ENCODE measurements around the gene WDR72.
"Not testable (repeated sequence)": the region's sequence is repeated elsewhere in the genome, so short reads cannot be mapped to it uniquely, and the experiment has no call there.

Gene WDR72

GRCh38 chr15:53694476-53694874 is 65.0 kb downstream of the WDR72 start:
- TF ChIP-seq POLR2A (IDR thresholded peaks at IDR 0.05; ENCODE audit: low read depth, low read length) = no peak
- TF ChIP-seq TAF1 (IDR thresholded peaks at IDR 0.05; ENCODE audit: borderline replicate concordance, low read depth, low read length) = no peak
- no peak for TF ChIP-seq POLR2AphosphoS5 (IDR thresholded peaks at IDR 0.05; ENCODE audit: low read depth, low read length)
- FAIRE-seq = no peak

GRCh38 chr15:53693729-53694475 is 65.6 kb downstream of the WDR72 start:
- no peak for FAIRE-seq
- DNase-seq (ENCODE audit: insufficient read length) = no peak
- TF ChIP-seq TAF1 (IDR thresholded peaks at IDR 0.05; ENCODE audit: borderline replicate concordance, low read depth, low read length) (no peak), POLR2AphosphoS5 (IDR thresholded peaks at IDR 0.05; ENCODE audit: low read depth, low read length) (no peak), POLR2A (IDR thresholded peaks at IDR 0.05; ENCODE audit: low read depth, low read length) (no peak)

More at GRCh38 chr15:53694476-53694874, 65.0 kb downstream of the WDR72 start:
- no peak for DNase-seq (ENCODE audit: insufficient read length)

- not testable (repeated sequence) for DNase-seq (ENCODE audit: insufficient read length); FAIRE-seq
Observed at GRCh38 chr15:53684162-53684561, 75.3 kb downstream of the WDR72 start.

GRCh38 chr15:53681056-53681455 is 78.4 kb downstream of the WDR72 start:
- FAIRE-seq (no peak), DNase-seq (ENCODE audit: insufficient read length) (no peak)
- TF ChIP-seq TAF1 (IDR thresholded peaks at IDR 0.05; ENCODE audit: borderline replicate concordance, low read depth, low read length) (no peak), POLR2AphosphoS5 (IDR thresholded peaks at IDR 0.05; ENCODE audit: low read depth, low read length) (no peak), POLR2A (IDR thresholded peaks at IDR 0.05; ENCODE audit: low read depth, low read length) (no peak)

GRCh38 chr15:53675832-53676231 is 83.6 kb downstream of the WDR72 start:
- DNase-seq (ENCODE audit: insufficient read length) (no peak), FAIRE-seq (no peak)
- no peak for TF ChIP-seq TAF1 (IDR thresholded peaks at IDR 0.05; ENCODE audit: borderline replicate concordance, low read depth, low read length)
- TF ChIP-seq POLR2AphosphoS5 (IDR thresholded peaks at IDR 0.05; ENCODE audit: low read depth, low read length) = no peak
- no peak for TF ChIP-seq POLR2A (IDR thresholded peaks at IDR 0.05; ENCODE audit: low read depth, low read length)

GRCh38 chr15:53671545-53671944 is 87.9 kb downstream of the WDR72 start:
- no peak for DNase-seq (ENCODE audit: insufficient read length)
- FAIRE-seq = no peak
- TF ChIP-seq TAF1 (IDR thresholded peaks at IDR 0.05; ENCODE audit: borderline replicate concordance, low read depth, low read length) (no peak), POLR2A (IDR thresholded peaks at IDR 0.05; ENCODE audit: low read depth, low read length) (no peak), POLR2AphosphoS5 (IDR thresholded peaks at IDR 0.05; ENCODE audit: low read depth, low read length) (no peak)

- DNase-seq (ENCODE audit: insufficient read length) = no peak
- TF ChIP-seq TAF1 (IDR thresholded peaks at IDR 0.05; ENCODE audit: borderline replicate concordance, low read depth, low read length) (no peak), POLR2A (IDR thresholded peaks at IDR 0.05; ENCODE audit: low read depth, low read length) (no peak), POLR2AphosphoS5 (IDR thresholded peaks at IDR 0.05; ENCODE audit: low read depth, low read length) (no peak)
- FAIRE-seq = no peak
Observed at GRCh38 chr15:53670701-53671100, 88.8 kb downstream of the WDR72 start.

- no peak for FAIRE-seq
Observed at GRCh38 chr15:53665930-53666329, 93.5 kb downstream of the WDR72 start.

GRCh38 chr15:53658827-53659555 is 100.5 kb downstream of the WDR72 start:
- no peak for FAIRE-seq

More at GRCh38 chr15:53665930-53666329, 93.5 kb downstream of the WDR72 start:
- no peak for TF ChIP-seq POLR2AphosphoS5 (IDR thresholded peaks at IDR 0.05; ENCODE audit: low read depth, low read length)
- no peak for TF ChIP-seq TAF1 (IDR thresholded peaks at IDR 0.05; ENCODE audit: borderline replicate concordance, low read depth, low read length)
- TF ChIP-seq POLR2A (IDR thresholded peaks at IDR 0.05; ENCODE audit: low read depth, low read length) = no peak
- no peak for DNase-seq (ENCODE audit: insufficient read length)

GRCh38 chr15:53658255-53658654 is 101.2 kb downstream of the WDR72 start:
- no peak for TF ChIP-seq POLR2AphosphoS5 (IDR thresholded peaks at IDR 0.05; ENCODE audit: low read depth, low read length)
- no peak for FAIRE-seq
- DNase-seq (ENCODE audit: insufficient read length) = no peak

More at GRCh38 chr15:53658827-53659555, 100.5 kb downstream of the WDR72 start:
- TF ChIP-seq POLR2AphosphoS5 (IDR thresholded peaks at IDR 0.05; ENCODE audit: low read depth, low read length) = no peak
- no peak for TF ChIP-seq POLR2A (IDR thresholded peaks at IDR 0.05; ENCODE audit: low read depth, low read length)
- no peak for TF ChIP-seq TAF1 (IDR thresholded peaks at IDR 0.05; ENCODE audit: borderline replicate concordance, low read depth, low read length)
- DNase-seq (ENCODE audit: insufficient read length) = no peak

GRCh38 chr15:53648934-53649333 is 110.5 kb downstream of the WDR72 start:
- DNase-seq (ENCODE audit: insufficient read length) (no peak), FAIRE-seq (no peak)
- TF ChIP-seq TAF1 (IDR thresholded peaks at IDR 0.05; ENCODE audit: borderline replicate concordance, low read depth, low read length) (no peak), POLR2A (IDR thresholded peaks at IDR 0.05; ENCODE audit: low read depth, low read length) (no peak), POLR2AphosphoS5 (IDR thresholded peaks at IDR 0.05; ENCODE audit: low read depth, low read length) (no peak)

- FAIRE-seq (no peak), DNase-seq (ENCODE audit: insufficient read length) (no peak)
- no peak for TF ChIP-seq POLR2A (IDR thresholded peaks at IDR 0.05; ENCODE audit: low read depth, low read length)
- TF ChIP-seq TAF1 (IDR thresholded peaks at IDR 0.05; ENCODE audit: borderline replicate concordance, low read depth, low read length) = no peak
- TF ChIP-seq POLR2AphosphoS5 (IDR thresholded peaks at IDR 0.05; ENCODE audit: low read depth, low read length) = no peak
Observed at GRCh38 chr15:53644660-53645059, 114.8 kb downstream of the WDR72 start.
